Mesangial cell (primary cell): ENCODE measurements around the gene DHX9. TPM values are rescaled to one million over a fixed set of nuclear protein-coding genes. Genes with fewer than 3 reads are reported as not detected.

ENCODE experiments used
- total RNA-seq: library from RNA; depleted of rRNA; stranded (reverse); fragments of >200 nt; gene quantifications from 2 replicates; pipeline ENCODE4 v1.2.3, GENCODE V29; 2015

Gene DHX9
- 66.2 and 124 TPM in 2 replicates for total RNA-seq

DNA sequence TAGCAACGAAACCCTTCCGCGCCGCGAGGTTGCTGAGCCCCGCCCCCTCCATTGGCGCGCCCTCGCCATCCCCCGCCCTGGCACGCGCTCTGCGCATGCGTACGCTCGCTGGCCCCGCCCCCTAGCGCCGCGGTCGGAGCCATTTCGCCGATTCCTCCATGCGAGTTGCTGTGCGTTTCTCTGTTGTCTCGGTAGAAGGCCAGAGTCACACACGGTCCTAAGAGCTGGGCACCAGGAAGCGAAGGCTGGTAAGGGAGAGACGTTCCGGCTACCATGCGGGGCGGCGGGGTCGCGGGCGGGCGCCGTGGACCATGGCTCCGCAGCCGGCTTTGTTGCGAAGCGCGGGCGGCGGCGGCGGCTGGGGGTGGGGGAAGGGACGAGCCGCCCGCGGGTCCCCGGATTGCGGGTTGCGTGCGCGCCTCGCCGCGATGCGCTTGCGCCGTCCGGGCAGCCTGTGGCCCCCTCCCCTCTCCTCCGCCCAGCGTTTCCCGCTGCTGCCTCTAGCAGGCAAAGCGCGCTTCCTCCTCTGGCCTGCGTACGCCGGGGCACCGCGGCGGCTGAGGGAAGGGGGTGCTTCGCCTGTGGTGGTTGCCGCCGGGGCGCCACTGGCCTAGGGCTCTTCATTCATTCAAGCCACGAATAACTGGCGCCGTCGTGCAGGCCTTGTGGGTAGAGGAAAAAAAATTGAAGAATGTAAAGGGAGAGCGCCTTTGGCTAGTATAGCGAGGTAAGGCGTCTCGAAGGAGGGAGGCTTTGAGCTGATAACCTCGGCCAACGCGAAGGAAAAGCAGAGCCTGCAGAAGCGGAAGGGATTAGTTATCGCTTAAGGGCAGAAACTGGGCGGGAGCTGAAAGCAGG is at the start of gene DHX9:
DHX9 (plus strand) TSS at position 139 of the 858 bp plus-strand sequence. CDS start 3,220 bp downstream, outside the sequence.

Other genes with a start within 250 kb of the DHX9 start
- gene RGS16, start 235.0 kb upstream of the DHX9 start, total RNA-seq: 0.16 and 0.38 TPM in 2 replicates
- gene RGS8, start 154.8 kb upstream of the DHX9 start, total RNA-seq: not detected in 2 replicates
- 0.33 and 1.0 TPM in 2 replicates for gene NPL, start 49.6 kb upstream of the DHX9 start, total RNA-seq
- 0.33 TPM in 1 of 2 replicates, not detected in the other for gene SHCBP1L, start 113.8 kb downstream of the DHX9 start, total RNA-seq
- 192 and 216 TPM in 2 replicates for gene LAMC1, start 184.1 kb downstream of the DHX9 start, total RNA-seq